ENCODE results near the gene ZNF618.
"Not testable (repeated sequence)": the region's sequence is repeated elsewhere in the genome, so short reads cannot be mapped to it uniquely, and the experiment has no call there.

Gene ZNF618

DNA sequence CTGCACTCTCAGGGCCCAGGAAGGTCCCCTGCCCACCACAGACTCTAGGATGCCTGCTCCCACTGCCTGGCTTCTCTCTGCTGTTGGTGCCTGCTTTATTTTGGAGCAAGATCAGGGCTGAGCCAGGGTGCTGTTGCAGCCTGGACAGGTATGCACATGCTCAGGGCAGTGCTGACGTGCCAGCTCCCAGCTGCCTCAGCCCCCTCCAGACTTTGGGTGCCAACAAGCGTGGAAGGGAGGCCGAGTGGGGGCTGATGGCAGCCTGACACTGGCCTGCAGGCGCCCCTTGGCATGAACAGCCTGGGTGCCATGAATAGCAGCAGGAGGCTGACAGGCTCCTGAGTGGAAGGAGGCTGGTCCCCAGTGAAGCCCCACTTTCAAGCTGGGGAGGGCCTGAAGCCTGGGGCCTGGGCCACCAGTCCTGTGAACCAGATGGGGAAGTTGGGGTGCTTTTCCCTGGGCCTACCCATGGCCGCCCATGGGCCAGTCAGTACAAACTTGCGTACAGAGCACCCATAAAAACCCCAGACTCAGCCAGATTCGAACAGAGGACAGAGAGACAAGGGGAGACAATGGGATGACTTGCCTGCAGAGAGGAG, 195.2 kb downstream of the ZNF618 start:
- DNase-seq, result no peak

DNA sequence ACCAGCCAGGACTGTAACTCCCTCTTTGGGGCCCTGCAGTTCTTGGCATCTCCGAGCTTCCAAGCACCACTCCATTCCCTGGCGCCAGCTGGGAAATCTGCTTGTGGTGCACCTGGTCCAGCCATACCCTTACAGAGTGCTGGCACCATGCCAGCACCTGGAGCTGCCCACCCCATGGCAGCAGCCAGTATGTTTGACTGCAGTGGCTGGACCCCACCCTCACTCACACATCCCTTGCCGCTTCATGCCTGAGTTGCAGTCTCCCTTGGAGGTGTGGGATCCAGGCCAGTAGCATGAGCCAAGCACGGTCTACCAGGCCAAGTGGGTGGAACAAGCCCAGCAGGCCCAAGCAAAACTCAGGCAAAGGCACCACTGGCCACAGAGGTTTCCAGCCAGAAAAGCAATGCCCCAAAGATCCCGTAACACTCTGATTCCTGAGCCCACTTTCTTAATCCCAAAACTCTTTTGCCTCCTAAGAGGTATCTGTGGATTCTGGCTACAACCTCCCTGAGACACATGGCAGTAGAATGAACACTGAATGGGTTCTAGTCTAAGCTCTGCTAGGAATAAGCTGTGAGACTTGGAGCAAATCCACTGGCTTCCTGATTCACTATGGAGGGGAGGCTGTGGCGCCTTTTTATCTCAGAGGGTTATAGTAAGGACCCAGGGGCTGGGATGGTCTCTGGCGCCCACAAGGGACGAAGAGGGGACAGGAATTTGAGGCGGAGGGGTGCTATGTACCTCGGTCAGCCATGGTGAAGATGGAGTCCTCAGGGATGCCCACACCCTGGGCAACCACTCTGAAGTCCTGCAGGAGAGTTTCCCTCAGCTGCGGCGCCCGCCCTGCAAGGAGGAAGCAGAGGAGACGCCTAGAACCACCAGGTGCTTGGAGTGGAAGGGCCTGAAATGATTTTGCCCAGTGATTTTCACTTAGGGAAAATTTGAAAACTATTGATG, 196.4 kb downstream of the ZNF618 start:
- peak; percentile 36 for DNase-seq

DNA sequence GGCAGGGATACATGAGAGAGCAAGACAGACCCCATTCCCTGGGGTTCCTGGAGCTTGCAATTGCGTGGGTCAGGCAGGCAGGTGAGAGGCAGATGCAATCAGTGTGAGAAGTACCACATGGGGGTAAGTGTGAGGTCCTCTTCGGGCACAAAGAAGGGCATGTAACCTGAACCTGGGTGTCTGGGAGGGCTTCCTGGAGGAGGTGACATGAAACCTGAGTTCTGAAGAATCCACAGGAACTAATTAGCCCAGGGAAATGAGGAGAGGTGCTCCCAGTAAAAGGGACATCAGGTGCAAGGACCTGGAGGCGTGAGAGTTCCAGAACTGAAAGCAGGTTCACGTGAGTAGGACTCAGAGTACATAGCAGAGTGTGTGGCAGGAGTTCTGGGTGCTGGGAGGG, 199.5 kb downstream of the ZNF618 start:
- DNase-seq, result no peak

DNA sequence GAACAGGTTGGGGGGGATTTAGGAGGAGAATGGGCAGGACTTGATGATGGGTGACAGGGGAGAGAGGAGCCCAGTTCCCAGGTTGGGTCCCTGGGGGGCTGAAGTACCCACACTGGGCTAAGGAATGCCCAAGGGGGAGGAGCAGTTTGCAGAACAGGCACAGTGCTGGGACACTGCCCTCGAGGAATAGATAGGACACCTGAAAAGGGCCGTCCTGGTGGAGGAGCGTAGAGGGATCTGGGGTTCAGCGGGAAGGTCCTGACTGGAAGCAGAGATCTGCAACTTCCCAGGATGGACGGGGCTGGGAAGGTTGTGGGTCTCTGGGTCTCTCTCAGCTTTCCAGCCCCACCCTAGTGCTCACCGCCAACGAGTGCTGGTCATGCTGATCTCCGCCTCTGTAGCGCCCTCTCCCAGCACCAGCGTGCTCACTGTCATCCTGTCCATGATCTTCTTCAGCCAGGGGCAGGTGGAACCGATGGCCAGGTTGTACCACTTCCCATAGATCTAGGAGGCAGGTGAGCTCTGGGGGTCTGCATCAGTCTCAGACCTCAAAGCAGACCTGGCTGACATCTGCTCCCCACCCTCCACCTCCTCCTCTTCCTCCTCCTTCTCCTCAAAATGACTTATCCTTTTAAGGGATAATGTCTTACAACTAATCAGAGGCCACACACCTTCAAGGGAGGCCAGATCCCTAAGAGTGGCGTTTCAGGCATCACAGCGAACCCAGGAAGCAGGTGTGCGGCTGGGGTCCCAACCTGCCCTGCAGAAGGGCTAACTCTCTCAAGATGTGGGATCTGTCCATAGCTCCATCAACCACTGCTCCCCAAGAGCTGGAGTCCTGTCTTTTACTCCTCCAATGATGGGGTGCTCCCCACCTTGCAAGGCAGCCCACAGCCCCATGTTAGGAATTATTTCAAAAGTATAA, 200.4 kb downstream of the ZNF618 start:
- no peak for DNase-seq

DNA sequence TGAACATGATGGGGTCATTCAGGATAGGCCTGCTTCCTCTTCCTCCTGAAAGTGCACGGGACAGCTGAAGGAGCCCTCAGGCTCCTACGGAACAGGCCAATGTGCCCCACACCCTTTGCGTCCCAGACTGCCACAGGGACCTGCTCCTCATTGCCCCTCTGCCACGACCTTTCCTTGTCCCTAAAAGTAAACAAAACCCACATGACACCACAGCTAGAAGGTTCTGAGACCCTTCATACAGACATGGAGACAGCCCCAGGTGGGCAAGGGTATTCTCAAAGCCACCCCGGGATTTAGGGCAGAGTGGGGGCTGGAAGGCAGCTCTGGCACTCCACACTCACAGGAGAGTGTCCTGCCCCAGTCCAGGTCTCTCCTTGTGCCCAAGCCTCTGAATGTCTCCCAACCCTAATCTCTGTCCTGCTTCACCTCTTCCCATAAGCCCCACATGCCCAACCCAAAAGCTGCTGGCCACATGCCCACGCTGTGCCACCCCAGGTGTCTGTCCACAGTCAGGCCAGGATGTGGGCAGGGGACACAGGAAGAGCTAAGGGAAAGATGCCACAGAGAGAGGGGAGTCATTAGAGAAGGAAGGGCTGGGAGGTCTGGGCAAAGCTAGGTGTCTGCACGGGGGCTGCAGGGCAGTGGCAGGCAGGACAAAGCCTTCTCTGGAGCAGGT, 201.2 kb downstream of the ZNF618 start:
- no peak for DNase-seq

DNA sequence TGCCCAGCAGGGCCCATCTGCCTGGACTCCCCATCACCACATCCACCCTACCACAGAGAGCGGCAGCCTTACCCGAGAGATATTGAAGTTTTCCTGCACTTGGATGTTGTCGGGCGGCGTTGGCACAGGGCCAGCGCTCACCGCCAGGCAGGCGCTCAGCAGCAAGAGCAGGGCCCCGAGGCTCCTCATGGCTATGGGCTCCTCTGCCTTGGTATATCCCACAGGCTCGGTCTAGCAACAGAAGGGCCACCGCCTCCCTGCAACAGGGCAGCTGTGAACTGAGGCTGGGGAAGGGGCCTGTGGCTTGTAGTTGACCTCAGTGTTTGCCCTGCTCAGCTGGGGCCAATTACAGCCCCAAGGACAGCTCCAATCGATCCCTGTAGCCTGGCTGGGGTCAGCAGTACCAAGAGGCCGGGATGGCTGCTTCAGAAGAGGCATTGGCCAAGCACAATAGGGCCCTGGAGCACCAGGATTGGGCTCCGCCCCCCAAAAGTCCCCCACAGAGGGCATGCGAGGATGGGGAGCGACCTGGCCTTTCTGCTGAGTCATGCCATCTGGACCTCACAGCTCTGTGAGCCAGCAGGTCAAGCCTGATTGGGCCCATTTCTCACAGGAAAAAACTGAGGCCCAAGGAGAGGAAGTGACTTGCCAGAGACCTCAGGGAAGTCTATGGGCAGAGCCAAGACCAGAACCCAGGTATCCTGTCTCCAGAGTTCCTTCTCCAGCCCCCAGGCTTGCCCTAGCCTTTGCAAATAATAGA, 202.1 kb downstream of the ZNF618 start, which contains the start of gene AMBP:
Gene AMBP (minus strand): TSS at position 280 of the 760 bp plus-strand sequence. CDS start 91 bp downstream, at position 189.
- DNase-seq, result no peak

DNA sequence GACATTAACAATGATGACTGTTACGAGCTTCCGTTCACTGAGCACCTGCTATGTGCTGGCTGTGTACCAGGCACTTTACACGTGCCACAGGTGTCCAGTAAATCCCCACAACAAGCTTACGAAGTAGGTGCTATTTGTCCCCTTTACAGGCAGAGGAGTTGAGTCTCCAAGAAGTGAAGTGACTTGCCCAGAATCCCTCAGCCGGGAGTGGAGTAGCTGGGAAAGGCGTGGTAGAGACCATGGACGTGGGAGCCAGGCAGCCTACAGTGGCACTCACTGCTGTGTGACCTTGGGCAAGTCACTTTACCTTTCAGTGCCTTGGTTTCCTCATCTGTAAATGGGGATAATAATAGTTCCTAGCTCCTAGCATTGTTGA, 202.7 kb downstream of the ZNF618 start:
- no peak for DNase-seq

DNA sequence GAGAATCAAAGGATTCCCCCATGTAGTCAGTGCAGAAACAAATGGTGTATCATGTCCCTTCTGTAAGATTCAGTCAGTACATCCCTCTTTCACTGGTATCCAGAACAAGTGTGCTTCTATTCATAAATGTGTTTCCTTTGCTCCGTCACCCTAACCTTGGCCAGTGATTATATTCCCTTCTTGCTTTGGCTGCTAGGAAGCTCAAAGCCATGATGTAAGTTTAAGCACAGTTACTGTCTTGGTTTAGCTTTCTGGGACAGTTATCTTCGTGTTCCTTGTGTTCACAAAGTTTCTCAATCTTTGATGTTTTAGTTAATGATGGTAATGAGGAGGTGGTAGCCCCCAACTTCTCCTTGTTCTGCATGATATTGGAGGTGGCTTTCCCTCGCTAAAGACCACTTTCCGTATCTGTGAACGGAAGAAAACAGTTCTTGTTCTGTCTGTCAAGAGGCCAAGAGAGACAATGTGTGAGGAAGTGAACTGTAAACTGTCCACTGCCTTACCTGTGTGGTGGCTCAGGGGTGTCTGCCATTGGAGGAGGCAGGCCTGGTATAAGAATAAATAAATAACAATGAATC, 204.2 kb downstream of the ZNF618 start:
- DNase-seq, result no peak

DNA sequence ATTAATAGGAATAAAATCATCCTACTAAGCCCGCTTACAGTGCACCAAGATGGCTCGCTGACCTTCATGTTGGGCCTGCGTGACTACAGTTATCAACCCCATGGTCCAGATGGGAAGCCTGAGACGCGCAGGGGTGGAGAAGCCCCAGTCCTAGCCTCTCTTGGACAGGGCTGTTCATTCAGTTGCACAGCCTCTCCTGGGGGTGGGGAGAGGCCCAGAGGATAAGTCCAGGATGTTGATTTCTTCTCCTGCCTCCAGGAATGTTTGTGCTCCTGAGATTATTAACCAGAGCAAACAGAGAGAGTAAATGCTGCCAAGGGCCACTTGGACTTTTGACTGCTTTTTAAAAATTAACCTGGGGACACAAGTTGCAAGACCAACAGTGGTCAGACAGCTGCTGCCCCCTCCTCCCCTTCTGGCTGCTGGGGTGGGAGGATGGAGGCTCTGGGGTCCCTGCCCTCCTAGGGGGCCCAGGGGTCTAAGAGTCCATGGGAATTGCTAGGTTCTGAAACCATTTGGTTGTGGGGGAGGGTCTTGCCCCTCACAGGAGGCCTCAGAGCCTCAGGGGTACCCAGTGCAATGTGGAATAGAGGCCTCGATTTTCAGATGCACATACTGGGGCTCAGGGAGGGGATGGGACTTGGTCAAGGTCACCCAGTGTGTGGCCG, 204.8 kb downstream of the ZNF618 start:
- no peak for DNase-seq

DNA sequence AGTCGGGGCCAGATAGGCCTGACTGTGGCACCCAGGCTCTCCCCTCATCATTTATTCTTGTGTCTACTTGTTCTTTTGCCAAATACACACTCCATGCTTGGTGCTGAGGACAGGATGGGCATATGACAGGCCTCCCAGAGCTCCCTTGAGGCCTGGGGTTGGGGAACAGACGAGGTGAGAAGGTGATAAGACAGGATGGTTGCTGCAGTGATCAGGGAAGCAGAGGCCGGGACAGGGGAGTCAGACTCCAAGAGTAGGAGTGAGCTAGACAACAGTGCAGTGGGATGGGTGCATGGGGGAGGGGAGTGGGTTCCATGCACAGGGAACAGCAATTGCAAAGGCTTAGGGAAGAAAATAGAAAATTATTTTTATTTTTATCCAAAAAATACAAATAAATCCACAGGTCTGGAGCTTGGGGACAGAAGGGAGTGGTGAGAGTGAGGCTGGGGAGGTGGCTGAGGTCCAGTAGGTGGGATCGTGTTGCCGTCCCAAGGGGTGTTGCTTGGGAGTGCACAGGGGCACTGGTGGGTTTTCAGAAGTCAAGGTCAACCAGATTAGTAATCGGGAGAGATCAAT, 205.4 kb downstream of the ZNF618 start:
- DNase-seq, result no peak

DNA sequence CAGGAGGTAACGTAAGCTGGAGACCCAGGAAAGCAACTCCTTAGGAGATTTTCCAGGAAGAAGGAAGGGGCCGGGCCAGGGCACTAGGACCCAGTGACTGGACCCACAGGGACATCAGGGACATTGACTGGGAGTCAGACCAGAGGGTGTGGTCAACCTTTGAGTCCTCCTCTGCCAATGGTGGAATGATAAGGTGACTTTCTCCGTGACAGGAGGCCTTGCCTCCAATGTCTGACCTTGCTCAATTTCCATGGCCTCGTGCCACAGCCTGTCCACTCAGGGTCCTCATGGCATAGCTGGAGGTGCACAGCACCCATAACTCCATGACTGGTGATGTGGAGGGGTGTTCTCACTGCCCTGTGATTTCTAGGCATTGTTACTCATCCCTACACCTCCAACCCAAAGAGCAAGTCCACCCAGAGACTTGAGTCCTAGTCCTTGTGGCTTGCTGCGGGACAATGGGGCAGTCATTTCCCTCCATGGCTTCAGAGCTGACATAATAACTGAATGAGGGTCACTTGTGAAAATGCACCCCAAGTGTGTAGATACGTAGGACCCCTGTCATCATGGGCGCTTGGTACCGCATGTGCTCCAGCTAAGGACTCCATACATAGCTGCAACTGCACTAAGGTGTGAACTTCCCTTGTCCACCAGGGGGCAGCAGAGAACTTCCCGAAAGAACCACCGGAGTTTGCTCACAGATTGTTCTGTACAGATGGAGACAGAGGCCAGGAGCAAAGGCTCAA, 206.1 kb downstream of the ZNF618 start:
- peak; percentile 92 for DNase-seq

DNA sequence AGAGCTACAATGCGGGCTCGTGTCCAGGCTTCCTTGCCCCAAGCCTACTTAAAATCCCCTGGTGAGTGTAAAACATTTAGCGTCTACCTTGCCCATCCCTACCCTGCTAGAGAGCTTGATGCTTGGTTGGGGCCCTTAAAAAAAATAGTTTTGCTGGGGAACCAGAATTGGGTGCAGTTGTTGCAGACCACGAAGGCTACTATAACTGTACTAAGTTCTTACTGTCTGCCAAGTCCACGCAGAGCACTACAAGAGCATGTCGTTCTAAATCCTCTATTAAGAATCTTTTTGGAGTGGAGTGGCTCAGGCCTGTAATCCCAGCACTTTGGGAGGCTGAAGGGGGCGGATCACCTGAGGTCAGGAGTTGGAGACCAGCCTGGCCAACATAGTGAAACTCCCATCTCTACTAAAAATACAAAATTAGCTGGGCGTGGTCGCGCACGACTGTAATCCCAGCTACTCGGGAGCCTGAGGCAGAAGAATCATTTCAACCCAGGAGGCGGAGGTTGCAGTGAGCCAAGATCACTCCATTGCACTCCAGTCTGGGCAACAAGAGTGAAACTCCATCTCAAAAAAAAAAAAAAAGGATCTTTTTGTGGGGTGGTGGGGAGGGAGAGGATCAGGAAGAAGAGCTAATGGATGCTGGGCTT, 206.8 kb downstream of the ZNF618 start:
- DNase-seq, result not testable (repeated sequence)

DNA sequence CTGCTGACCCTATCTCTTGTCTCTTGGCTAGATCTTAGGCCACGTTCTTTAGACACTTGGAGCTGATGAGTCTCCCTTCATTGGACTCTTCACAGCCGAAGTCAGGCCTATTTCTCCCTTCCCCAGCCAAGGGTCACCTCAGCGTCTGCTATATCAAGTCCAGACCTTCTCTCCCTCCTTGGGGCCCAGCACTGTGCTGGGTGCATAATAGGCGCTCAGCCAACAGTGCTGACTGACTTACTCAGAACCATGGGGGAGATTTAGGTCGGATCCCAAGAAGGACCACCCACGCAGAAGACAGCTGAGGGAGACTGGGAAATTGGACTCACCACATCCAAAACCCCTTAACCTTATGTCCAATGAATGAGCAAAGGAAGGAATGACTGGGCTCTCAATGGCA, 207.6 kb downstream of the ZNF618 start:
- no peak for DNase-seq

DNA sequence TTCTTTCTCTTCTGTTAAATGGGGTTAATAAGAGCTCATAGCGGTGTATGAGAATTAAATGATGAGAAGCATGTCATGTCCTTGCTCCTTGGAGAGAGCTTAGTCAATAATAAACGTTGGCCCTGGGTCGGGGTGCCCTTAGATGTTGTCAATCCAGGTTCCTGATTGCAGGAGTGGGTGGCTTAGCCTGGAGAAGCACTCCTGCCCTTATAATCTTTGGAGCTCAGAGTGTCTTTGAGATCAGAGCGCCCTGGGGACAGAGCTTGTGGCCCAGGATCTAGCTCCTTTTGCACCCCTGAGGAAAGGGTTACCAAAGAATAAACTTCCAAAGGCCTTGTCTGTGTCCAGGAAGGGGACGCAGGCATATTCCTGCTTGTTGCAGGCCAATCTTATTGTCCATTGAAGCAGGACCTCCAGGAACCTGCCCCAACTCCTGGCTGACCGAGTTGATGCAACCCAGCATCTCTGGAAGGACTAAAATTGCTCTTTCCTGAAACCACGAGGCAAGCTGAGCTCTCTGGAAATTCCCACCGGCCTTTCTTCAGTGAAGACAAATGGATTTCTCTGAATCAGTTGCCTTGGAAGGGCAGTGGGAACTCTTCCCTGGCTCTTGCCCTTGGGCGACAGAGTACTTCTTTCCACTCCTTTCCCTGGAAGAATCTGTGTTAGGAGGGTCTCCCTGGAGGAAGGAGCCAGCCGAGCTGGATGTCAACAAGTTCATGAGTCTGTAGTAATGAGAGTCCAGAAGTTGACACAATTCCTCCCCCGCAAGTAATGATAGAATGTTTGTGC, 208.4 kb downstream of the ZNF618 start:
- DNase-seq, result no peak

DNA sequence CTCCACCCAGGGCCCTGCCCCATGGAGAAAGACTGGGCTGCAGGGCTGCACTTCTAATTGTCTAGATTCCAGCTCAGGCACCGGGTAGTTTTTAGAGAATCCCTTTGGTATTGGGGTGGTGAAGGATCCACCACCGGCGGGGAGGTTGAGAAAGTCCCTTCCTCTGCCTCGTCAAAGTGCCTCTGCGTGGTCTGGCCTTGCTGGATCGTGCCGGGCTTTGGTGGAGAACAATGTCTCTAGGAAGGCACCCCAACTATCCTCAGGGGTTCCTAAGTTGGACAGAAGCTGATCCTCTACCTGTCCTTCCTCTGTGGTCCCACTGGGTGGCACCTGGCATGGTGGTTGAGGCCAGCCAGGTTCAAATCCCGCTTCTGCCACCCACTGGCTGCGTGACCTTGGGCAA, 209.3 kb downstream of the ZNF618 start:
- no peak for DNase-seq

DNA sequence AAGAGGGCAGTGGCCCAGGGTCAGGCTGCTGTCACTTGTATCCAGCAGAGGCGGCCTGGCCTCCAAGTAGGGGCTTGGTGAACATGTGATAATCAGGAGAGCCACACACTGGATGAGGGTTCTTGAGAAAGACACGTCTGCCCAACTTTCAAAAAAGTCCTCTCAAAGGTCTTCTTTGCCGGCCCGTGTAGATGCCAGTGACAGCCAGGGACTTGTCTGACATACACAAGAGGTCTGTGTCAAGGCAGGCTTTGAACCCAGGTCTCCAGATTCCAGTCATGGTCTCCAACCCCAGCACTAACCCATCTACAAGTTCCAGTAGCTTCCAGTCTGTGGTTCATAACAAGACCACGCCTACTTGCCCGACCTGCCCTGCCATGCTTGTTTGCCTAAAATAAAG, 209.9 kb downstream of the ZNF618 start:
- no peak for DNase-seq

DNA sequence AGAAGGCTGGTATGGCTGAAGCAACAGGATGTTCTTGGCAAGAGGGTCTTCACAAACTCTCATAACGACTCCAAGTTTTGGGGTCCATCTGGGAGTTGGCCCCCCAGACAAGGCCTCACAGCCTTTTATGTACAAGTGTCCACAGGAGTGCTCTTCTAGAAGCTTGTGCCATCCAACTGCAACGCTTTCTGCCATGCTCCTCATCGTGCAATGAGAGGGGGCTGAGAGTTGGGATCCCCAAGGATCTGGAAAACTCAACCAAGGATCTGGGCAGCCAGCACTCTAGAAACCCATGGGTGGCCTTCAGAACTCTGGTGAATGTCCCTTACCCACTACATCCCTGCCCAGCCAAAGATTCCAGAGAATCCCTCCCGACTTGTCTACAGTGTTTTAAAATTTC, 210.5 kb downstream of the ZNF618 start:
- DNase-seq, result no peak

DNA sequence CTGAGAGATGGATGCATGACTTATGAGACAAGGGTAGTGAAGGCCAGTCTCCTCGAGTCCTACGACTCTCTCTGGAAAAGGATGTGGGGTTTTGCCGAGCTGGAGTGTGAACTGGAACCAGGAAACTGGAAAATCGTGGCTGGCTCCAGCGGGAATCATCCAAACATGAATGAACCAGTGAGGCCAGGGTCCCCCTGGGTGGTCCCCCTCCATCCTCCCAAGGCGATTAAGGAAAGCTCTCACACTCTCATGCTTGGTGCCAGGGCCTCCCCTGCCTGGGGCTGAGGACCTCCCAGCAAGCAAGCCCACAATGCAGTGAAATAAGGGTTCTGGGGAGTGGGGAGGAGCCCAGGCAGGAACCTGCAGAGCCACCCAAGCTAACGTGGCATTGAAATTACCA, 211.6 kb downstream of the ZNF618 start:
- DNase-seq, result no peak

Data from midbrain (tissue), 1 donor.